Measurements from ENCODE around the gene PLAAT5. TPM values are rescaled to one million over a fixed set of nuclear protein-coding genes. Genes with fewer than 3 reads are reported as not detected.
A peak's percentile ranks its signal among the peaks of the same experiment; 100 is the strongest.
"Not testable (repeated sequence)": the region's sequence is repeated elsewhere in the genome, so short reads cannot be mapped to it uniquely, and the experiment has no call there.

The PLAAT5 gene
- total RNA-seq, 1 experiment from 2014 or later = 2.3 TPM

DNA sequence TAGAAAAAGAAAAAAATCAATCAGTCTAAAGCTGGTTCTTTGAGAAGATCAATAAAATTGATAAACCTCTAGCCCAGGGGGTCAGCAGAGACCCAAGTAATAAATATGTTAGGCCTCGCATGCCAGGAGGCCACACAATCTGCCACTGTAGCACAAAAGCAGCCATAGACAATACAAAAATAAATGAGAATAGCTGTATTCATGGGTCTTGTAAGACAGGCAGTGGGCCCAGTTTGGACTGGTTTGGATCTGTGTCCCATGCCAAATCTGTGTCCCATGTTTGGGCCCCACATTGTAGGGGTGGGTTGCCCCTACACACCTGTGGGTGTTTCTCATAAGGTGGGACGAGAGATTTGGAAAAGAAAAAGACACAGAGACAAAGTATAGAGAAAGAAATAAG is 39.1 kb upstream of the PLAAT5 start:
- intact Hi-C loops (cut with micrococcal nuclease; ENCODE audit: unreplicated experiment) = loop anchor here (5.0 kb wide), 3 partner anchors 37 to 107 kb away; partner anchors contain the start of gene PLAAT5
- Mint-ChIP-seq H3K27me3 (ENCODE audit: insufficient read depth, unreplicated experiment) (no peaks in the 10 kb centered on the region), H3K36me3 (ENCODE audit: insufficient read depth, unreplicated experiment) (peaks cover 9% of the 10 kb centered on the region), H3K9me3 (ENCODE audit: unreplicated experiment) (no peaks in the 10 kb centered on the region), H3K27ac (ENCODE audit: unreplicated experiment) (peak overlapping the region; percentile 99), H3K4me1 (ENCODE audit: low read depth, unreplicated experiment) (peaks cover 53% of the 10 kb centered on the region), H3K4me3 (ENCODE audit: unreplicated experiment) (peak overlapping the region; percentile 78)
- H3K9me3 ChIP-seq = no peaks in the 10 kb centered on the region
- H3K36me3 ChIP-seq (ENCODE audit: control insufficient read depth, insufficient read depth, low read length) = no peaks in the 10 kb centered on the region
- no TSS peak for BruUV-seq (replicated peaks)
- DNase-seq = no peak
- ChIA-PET CTCF (no interaction called here), POLR2A (interaction anchor here (1.1 kb wide), 1 partner anchor 143 kb away, joined by 5 read pairs; no protein-coding TSS in a partner anchor)
- peaks cover 63% of the 10 kb centered on the region for H3K4me1 ChIP-seq
- no peaks in the 10 kb centered on the region for H3K27me3 ChIP-seq (replicated peaks; ENCODE audit: control insufficient read depth, insufficient read depth, low read length)
- H3K4me3 ChIP-seq (ENCODE audit: low read depth, low read length) = peak overlapping the region; percentile 36
- TF ChIP-seq, protein P1, sequence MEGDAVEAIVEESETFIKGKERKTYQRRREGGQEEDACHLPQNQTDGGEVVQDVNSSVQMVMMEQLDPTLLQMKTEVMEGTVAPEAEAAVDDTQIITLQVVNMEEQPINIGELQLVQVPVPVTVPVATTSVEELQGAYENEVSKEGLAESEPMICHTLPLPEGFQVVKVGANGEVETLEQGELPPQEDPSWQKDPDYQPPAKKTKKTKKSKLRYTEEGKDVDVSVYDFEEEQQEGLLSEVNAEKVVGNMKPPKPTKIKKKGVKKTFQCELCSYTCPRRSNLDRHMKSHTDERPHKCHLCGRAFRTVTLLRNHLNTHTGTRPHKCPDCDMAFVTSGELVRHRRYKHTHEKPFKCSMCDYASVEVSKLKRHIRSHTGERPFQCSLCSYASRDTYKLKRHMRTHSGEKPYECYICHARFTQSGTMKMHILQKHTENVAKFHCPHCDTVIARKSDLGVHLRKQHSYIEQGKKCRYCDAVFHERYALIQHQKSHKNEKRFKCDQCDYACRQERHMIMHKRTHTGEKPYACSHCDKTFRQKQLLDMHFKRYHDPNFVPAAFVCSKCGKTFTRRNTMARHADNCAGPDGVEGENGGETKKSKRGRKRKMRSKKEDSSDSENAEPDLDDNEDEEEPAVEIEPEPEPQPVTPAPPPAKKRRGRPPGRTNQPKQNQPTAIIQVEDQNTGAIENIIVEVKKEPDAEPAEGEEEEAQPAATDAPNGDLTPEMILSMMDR (IDR thresholded peaks at IDR 0.05; ENCODE audit: insufficient read depth in 1 of 2, low read depth in 1 of 2, low read length in 1 of 2, severe bottlenecking in 1 of 2, unreplicated experiment in 1 of 2) = no peak

GRCh38 chr11:63529373-63529772 is 38.4 kb upstream of the PLAAT5 start:
- POLR2A ChIA-PET = interaction anchor here (1.1 kb wide), 1 partner anchor 144 kb away, joined by 5 read pairs; no protein-coding TSS in a partner anchor
- Histone ChIP-seq H3K4me1 (peaks cover 61% of the 10 kb centered on the region), H3K4me3 (ENCODE audit: low read depth, low read length) (peak overlapping the region; percentile 36)
- Mint-ChIP-seq H3K27ac (ENCODE audit: unreplicated experiment) (peak overlapping the region; percentile 99), H3K4me3 (ENCODE audit: unreplicated experiment) (peak overlapping the region; percentile 78), H3K4me1 (ENCODE audit: low read depth, unreplicated experiment) (peaks cover 53% of the 10 kb centered on the region)
- H3K36me3 Mint-ChIP-seq (ENCODE audit: insufficient read depth, unreplicated experiment); H3K9me3 ChIP-seq; DNase-seq; BruUV-seq (replicated peaks); H3K27me3 ChIP-seq (replicated peaks; ENCODE audit: control insufficient read depth, insufficient read depth, low read length); H3K9me3 Mint-ChIP-seq (ENCODE audit: unreplicated experiment); H3K27me3 Mint-ChIP-seq (ENCODE audit: insufficient read depth, unreplicated experiment); CTCF ChIA-PET; H3K36me3 ChIP-seq (ENCODE audit: control insufficient read depth, insufficient read depth, low read length): not testable (repeated sequence)
- intact Hi-C loops (cut with micrococcal nuclease; ENCODE audit: unreplicated experiment) = loop anchor here (5.0 kb wide), 1 partner anchor 93 kb away; no protein-coding TSS in a partner anchor

GRCh38 chr11:63528729-63529278 is 37.8 kb upstream of the PLAAT5 start:
- H3K27me3 ChIP-seq (replicated peaks; ENCODE audit: control insufficient read depth, insufficient read depth, low read length); CTCF ChIA-PET; H3K9me3 ChIP-seq; H3K27me3 Mint-ChIP-seq (ENCODE audit: insufficient read depth, unreplicated experiment); H3K36me3 ChIP-seq (ENCODE audit: control insufficient read depth, insufficient read depth, low read length); H3K9me3 Mint-ChIP-seq (ENCODE audit: unreplicated experiment): not testable (repeated sequence)
- Histone ChIP-seq H3K4me1 (peaks cover 61% of the 10 kb centered on the region), H3K4me3 (ENCODE audit: low read depth, low read length) (peak overlapping the region; percentile 6)
- BruUV-seq (replicated peaks) = TSS peak; percentile 77
- Mint-ChIP-seq H3K4me1 (ENCODE audit: low read depth, unreplicated experiment) (peaks cover 48% of the 10 kb centered on the region), H3K27ac (ENCODE audit: unreplicated experiment) (peak overlapping the region; percentile 99), H3K36me3 (ENCODE audit: insufficient read depth, unreplicated experiment) (peaks cover 14% of the 10 kb centered on the region), H3K4me3 (ENCODE audit: unreplicated experiment) (peak overlapping the region; percentile 78)
- POLR2A ChIA-PET = interaction anchor here (1.1 kb wide), 1 partner anchor 144 kb away, joined by 5 read pairs; no protein-coding TSS in a partner anchor
- peak in 1 of 2 experiments; percentile 30 for DNase-seq
- intact Hi-C loops (cut with micrococcal nuclease; ENCODE audit: unreplicated experiment) = loop anchor here (5.0 kb wide), 1 partner anchor 93 kb away; no protein-coding TSS in a partner anchor

GRCh38 chr11:63528156-63528555 is 37.2 kb upstream of the PLAAT5 start:
- TSS peak; percentile 29 for BruUV-seq (replicated peaks)
- peaks cover 15% of the 10 kb centered on the region for H3K9me3 ChIP-seq
- H3K4me1 ChIP-seq = peaks cover 61% of the 10 kb centered on the region
- H3K36me3 ChIP-seq (ENCODE audit: control insufficient read depth, insufficient read depth, low read length); CTCF ChIA-PET; POLR2A ChIA-PET; H3K27me3 Mint-ChIP-seq (ENCODE audit: insufficient read depth, unreplicated experiment); H3K9me3 Mint-ChIP-seq (ENCODE audit: unreplicated experiment); H3K27me3 ChIP-seq (replicated peaks; ENCODE audit: control insufficient read depth, insufficient read depth, low read length): not testable (repeated sequence)
- H3K4me3 ChIP-seq (ENCODE audit: low read depth, low read length) = peak overlapping the region; percentile 45
- Mint-ChIP-seq H3K4me1 (ENCODE audit: low read depth, unreplicated experiment) (peaks cover 44% of the 10 kb centered on the region), H3K4me3 (ENCODE audit: unreplicated experiment) (peak overlapping the region; percentile 72), H3K36me3 (ENCODE audit: insufficient read depth, unreplicated experiment) (peaks cover 21% of the 10 kb centered on the region), H3K27ac (ENCODE audit: unreplicated experiment) (peak overlapping the region; percentile 98)
- DNase-seq = peak; percentile 73 to 84
- intact Hi-C loops (cut with micrococcal nuclease; ENCODE audit: unreplicated experiment) = loop anchor here (5.0 kb wide), 1 partner anchor 94 kb away; no protein-coding TSS in a partner anchor
